ENCODE measurements around the gene CEACAM19.
"Not testable (repeated sequence)": the region's sequence is repeated elsewhere in the genome, so short reads cannot be mapped to it uniquely, and the experiment has no call there.

Gene CEACAM19, protein sequence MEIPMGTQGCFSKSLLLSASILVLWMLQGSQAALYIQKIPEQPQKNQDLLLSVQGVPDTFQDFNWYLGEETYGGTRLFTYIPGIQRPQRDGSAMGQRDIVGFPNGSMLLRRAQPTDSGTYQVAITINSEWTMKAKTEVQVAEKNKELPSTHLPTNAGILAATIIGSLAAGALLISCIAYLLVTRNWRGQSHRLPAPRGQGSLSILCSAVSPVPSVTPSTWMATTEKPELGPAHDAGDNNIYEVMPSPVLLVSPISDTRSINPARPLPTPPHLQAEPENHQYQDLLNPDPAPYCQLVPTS

DNA sequence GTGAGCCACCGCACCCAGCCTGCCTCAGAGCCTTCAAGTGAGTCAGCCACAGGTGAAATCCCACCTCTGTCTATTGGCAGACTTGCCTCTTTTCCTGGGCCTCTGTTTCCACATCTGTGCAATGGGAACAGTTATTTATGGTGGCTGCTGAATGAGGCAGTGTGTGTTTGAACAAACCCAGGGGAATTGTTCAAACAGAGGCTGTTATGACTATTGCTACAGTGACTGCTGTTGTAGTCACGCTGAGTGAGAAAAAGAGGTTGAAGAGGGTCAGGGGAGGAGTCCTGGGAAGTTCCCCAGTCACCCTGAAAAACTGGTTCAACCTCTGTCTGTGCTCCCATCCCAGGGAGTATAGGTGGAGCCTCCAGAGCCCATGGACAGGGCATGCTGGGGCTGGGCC lies at the start of gene CEACAM19:
CEACAM19 (plus strand) TSS at position 83 of the 400 bp plus-strand sequence. CDS start 450 bp downstream, outside the sequence.
- DNase-seq = no peak

DNA sequence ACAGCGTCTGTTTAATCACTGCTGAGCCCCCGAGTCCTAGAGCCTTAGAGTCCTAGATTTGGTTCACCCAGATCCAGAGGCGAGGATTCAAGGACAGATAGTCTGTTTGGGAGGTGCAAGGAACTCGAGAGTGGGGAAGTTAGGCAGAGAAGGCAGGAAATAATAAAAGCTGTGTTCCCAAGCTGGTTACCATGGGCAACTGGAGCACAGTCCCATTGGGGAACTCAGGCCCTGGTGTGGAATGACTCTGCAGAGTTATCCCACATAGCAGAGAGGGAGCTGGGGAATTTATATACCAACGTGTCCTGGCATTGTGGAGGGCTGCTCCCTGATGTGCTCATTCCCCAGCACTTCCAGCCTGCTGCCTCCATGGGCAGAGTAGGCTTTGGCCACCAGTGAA lies 48.2 kb upstream of the CEACAM19 start:
- DNase-seq = no peak

DNA sequence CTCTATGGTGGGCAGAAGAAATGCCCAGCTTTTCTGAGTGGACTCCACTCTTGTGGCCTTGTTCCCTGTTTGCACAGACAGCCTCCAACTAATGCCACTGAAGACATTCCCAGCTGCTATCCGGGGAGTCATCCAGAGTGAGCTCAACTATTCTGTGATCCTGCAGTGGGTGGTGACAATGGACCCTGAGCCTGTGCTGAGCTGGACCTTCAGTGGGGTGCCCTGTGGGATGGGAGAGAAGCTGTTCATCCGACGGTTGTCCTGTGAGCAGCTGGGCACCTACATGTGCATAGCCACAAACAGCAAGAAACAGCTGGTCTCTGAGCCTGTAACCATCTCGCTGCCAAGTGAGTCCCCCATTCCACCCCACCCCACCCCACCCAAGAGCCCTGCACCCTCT lies 47.7 kb upstream of the CEACAM19 start:
- no peak for DNase-seq

DNA sequence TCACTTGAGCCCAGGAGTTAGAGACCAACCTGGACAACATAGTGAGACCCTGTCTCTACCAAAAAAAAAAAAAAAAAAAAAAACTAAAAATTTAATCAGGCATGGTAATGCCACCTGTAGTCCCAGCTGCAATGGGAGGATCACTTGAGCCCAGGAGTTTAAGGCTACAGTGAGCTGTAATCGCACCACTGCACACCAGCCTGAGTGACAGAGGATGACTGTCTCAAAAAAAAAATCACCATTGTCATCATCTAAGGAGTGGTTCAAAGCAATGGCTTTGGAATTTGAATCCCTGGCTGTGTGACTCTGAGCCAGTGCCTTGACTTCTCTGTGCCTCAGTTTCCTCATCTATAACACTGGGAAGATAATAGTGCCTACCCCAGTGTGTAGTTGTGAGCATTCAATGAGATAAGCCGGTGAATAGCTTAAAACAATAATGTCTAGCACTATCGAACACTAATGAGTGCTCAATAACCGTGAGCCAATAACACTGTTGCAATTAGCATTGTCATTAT lies 46.4 kb upstream of the CEACAM19 start:
- DNase-seq = no peak

DNA sequence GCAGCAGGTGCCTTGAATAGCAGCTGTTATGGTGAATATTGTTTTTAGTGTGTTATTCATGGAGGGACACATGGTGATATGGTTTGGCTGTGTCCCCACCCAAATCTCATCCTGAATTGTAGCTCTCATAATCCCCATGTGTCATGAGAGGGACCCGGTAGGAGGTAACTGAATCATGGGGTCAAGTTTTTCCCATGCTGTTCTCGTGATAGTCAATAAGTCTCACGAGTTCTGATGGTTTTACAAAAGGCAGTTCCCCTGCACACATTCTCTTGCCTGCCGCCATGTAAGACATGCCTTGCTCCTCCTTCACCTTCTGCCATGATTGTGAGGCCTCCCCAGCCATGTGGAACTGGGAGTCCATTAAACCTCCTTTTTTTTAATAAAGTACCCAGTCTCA lies 45.6 kb upstream of the CEACAM19 start:
- not testable (repeated sequence) for DNase-seq

DNA sequence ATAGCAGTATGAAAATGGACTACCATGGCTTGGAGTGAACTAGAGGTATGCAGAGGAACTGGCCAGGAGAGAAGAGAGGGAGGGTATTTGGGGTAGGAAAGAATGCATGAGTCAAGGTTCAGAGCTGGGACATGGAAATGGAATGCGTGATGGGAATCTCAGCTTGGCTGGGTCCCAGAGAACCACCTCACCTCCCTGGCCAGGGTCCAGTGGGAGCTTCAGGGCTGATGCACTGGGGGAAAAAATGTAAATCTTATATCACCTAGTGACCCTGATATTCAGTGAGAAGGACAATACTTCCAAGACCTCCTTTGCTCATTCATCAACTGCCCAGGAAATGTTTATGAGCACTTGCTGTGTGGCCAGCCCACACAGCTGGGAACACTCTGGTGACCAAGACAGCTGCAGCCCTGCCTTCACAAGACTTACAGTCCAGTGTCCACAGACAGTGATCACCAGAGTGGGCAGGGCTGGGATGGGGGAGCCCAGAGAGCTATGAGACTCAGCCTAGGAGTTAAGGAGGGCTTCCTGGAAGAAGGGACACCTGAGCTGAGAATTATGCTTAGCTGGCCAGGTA lies 45.1 kb upstream of the CEACAM19 start:
- peak; percentile 99 for DNase-seq

DNA sequence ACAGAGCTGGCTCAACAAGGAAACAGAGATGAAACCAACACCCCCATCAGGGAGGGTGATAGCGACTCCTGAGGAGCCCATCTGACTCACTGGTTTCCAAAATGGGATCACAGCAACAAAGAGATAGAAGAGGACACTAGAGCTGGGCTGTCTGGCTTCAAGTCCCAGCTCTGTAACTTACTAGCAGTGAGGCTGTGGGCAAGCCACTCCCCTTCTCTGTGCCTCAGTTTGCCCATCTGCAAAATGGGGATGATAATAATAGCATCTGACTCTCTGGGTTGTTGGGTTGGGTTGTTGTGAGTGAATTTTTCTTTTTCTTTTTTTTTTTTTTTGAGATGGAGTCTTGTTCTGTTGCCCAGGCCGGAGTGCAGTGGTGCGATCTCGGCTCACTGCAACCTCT lies 43.7 kb upstream of the CEACAM19 start:
- DNase-seq = no peak

DNA sequence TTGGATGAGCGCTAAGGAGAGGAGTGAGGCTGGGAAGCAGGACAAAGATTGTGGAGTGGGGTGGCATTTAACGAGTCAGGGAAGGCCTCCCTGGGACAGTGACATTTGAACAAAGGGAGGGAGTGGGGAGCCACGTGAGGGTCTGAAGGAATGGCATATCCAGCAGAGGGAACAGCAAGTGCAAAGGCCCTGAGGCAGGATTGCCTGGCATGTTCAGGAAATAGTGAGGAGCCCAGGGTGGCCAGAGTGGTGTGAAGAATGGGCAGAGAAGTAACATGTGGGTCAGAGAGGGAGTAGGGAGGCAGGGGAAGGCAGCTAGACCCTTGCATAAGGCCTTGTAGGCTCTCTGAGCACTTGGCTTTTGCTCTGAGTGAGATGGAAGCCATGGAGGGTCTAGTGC lies 42.5 kb upstream of the CEACAM19 start:
- no peak for DNase-seq

DNA sequence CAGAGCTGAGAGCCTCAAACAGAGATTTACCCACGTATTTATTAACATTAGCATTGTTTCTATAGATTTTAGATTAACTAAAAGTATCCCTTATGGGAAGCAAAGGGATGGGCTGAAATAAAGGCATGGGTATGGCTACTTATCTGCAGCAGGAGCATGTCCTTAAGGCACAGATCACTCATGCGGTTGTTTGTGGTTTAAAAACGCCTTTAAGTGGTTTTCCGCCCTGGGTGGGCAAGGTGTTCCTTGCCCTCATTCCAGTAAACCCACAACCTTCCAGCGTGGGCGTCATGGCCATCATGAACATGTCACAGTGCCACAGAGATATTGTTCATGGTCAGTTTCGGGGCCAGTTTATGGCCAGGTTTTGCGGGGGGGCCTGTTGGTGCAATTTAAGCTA lies 39.7 kb upstream of the CEACAM19 start:
- not testable (repeated sequence) for DNase-seq

DNA sequence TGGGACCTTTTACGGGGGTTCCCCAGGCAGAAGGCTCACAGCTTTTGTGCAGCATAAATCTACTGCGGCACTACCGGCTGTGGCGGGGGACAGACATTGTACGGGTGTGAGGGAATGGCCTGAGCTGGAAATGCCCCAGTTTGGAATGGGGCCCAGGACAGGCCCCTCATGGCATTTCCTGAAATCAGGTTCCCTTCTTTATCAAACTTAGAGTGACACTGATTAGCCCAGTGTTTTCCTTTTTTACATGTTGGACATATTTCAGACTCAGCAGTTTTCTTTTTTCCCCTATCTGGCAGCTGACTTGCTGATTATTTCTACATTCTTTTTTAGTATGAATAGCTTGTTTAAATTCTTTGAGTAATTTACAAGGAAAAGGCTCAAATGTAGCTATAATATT lies 37.2 kb upstream of the CEACAM19 start:
- DNase-seq = not testable (repeated sequence)

DNA sequence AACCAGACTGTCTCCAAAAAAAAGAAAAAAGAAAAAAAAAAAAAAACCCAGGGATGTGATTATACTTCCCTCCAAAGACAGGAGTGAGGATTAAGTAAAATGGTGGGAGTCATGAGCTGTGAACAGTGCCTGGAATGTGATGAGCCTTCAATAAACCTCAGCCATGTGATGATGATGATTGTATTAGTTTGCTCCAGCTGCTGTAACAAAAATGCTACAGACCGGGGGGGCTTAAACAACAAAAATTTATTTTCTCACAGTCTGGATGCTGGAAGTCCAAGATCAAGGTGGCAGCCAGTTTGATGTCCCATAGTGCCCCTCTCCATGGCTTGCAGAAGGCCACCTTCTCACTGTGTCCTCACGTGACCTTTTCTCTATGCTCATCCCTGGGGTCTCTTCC lies 36.5 kb upstream of the CEACAM19 start:
- no peak for DNase-seq

DNA sequence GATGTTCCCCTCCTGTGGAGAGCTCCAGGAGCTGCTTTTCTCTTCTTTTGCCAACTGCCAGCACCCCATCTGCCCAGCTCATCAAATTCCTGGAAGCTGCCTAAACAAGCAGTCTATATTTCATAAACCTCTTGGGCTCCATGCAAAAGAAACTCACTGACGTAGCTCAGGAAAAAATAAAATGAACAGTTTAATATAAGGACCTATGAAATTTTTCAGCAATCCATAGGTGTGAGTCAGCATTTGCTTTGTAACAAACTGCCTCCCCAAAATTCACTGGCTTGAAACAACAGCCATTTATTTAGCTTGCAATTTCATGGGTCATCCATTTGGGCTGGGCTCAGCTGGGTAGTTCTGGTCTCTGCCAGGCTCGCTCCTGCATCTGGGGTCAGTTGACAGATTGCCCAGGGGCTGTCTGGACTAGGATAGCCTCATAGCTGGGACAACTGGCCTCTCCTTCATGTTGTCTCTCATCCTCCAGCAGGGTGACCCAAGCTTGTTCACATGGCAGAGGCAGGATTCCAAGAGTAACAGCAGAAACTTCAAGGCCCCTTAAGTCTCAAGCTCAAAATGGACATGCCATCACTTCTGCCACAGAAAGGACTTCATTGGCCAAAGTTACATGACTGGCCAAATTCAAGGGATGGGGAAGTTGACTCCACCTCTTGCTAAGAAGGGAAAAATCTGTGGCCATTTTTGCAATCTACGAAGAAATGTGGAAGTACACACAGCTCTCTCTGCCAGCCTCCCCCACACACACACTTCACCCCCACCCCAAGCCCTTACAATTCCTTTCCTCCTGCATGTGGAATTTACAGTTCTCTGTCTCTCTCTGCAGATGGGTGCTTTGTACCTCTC lies 35.5 kb upstream of the CEACAM19 start:
- peak; percentile 71 for DNase-seq

DNA sequence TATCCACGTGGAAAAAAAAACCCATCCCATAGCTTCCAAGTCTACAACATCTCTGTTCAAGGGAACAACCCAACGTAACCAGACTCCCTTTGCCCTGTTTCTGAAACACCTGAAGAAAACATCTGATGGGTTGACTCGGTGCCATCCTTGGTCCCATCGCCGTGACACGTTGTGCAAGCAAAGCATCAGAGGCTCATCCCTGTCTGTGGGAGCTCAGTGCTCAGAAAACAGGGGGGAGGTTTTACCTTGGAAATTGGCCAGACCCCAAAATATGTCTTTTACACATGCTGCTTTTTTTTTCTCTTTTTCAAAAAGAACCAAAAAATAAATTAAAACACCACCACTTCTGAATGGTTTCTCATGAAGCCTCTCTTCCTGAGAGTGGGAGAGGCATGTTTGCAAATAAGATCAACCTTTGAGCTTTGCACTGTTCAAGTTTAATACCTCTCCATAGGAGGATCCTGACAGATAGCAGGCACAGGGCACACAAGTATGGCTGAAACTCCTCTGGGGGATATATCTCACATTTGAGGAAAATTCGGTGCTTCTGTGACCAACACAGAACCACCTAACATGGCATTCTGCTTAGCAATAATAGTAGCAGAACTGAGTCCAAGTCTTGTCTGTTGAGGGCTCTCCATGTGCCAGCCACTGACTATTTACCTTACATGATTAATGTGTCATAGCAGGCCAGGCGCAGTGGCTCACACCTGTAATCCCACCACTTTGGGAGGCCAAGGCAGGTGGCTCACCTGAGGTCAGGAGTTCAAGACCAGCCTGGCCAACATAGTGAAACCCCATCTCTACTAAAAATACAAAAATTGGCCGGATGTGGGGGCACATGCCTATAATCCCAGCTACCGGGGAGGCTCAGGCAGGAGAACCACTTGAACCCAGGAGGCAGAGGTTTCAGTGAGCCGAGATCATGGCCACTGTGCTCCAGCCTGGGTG lies 34.6 kb upstream of the CEACAM19 start:
- no peak for DNase-seq

DNA sequence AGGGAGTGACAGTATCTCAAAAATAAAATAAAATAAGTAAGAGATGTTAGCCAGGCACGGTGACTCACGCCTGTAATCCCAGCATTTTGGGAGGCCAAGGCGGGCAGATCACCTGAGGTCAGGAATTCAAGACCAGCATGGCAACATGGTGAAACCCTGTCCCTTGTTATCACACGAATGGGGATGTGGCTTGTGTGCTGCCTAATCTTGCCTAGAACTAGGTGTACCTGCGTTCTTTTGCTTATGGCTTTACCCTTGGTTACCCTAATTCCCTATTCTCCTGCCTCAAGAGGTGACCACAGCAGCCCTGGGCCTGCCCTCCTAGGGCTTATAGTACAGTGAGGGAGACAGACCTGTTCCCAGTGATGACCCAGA lies 33.9 kb upstream of the CEACAM19 start:
- DNase-seq = no peak

DNA sequence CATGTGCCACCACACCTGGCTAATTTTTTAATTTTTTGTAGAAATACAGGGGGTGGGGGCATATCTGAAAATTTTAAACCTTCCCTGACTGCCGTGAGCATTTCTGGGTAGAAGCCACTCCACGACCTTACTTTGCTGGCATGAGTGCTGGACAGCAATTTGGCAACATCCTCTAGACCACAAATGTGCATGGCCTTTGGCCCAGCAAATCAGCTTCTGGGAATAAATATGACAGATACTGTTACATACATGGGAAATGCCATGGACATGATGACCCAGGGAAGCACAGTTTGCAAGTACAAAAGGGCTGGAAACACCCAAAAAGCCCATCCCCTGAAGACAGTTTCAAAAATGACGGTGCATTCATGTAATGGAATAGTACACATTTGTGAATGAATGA lies 30.8 kb upstream of the CEACAM19 start:
- DNase-seq = no peak

DNA sequence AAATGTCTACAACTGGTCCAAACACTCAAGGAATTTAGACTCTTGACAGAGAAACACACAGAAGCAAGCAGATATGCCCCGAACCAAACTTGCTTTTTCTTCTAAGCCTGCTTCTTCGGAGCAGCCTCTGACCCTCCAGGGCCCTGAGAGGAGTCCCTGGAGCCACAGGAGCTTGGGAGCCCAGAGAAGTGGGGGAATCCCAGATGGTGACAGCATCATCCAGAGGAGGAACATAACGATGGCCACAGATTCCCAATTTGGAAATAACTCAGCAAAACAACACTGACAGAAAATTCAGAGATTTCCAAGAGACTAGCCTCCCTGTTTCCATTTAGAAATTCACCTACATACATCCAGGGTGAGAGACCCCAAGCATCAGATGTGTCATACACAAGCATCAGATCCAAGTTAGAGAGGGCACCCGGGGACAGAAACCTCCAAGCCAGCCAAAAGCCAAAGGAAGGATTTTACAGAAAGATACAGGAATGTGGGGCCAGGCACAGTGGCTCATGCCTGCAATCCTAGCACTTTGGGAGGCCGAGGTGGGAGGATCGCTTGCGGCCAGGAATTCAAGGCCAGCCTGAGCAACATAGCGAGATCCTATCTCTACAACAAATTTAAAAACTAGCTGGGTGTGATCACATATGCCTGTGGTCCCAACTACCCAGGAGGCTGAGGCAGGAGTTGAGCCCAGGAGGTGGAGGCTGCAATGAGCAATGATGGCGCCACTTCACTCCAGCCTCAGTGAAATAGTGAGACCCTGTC lies 29.6 kb upstream of the CEACAM19 start:
- no peak for DNase-seq

DNA sequence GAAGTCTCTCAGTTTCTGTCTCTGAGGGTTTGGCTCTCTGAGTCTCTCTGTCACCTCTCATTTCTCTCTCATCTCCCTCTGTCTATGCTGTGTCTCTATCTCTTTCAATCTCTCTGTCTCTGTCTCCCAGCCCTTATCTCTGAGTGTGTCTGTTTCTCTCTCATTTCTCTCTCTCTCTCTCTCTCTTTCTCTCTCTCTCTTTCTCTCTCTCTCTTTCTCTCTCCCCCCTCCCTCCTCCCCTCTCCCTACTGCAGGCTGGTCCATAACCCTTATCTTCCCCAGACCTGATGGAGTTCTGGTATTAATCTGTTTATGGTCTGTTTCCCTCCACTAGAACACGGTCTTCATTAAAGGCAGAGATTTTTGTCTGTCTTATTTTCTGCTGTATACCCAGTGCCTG lies 28.9 kb upstream of the CEACAM19 start:
- DNase-seq = no peak

DNA sequence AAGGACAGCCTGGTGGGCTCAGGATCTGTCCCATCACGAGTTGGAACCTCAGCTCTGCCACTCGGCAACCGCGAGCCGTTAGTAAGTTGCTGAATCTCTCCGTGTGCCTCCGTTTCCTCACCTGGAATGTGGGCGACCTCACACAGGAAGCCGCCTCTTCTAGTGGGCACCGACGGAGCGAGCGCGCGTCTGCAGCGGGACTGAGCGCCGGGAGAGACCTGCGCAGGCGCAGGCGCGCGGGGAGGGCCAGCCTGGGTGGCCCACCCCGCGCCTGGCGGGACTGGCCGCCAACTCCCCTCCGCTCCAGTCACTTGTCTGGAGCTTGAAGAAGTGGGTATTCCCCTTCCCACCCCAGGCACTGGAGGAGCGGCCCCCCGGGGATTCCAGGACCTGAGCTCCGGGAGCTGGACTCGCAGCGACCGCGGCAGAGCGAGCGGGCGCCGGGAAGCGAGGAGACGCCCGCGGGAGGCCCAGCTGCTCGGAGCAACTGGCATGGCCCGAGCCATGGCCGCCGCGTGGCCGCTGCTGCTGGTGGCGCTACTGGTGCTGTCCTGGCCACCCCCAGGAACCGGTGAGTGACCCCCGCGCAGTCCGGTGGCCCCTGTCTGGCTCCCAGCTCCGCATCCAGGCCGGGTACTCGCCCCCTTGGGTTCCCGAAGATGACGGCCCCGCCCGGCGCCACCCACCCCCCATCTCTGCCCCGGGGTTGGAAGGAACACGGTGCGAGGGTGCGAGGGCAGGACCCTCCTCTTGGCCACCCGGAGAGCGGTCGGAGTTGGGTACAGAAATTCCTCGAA lies 27.5 kb upstream of the CEACAM19 start, which contains the start of gene PVR:
PVR (plus strand) TSS at position 306 of the 797 bp plus-strand sequence; CDS start at position 493, 187 bp downstream.
- DNase-seq = peak; percentile 66

DNA sequence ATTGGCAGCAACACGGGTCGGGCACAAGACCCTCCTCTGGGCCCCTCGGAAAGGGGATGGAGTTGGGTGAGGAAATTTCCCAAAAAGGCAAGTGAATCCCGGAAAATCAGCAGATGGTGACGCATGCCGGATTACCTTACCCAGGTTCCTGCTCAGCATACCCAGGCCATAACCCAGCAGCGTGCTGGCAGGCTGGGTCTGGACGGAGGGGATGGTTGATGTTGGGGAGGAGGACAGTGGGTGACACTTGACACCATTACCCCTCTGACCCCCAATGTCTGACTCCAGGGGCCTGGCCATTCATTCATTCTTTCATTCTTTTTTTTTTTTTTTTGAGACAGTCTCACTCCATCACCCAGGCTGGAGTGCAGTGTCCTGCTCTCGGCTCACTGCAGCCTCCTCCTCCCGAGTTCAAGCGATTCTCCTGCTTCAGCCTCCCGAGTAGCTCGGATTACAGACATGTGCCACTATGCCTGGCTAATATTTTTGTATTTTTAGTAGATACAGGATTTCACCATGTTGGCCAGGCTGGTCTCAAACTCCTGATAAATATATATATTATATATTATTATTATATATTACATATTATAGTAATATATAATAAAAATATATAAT lies 26.8 kb upstream of the CEACAM19 start:
- DNase-seq = peak; percentile 65

DNA sequence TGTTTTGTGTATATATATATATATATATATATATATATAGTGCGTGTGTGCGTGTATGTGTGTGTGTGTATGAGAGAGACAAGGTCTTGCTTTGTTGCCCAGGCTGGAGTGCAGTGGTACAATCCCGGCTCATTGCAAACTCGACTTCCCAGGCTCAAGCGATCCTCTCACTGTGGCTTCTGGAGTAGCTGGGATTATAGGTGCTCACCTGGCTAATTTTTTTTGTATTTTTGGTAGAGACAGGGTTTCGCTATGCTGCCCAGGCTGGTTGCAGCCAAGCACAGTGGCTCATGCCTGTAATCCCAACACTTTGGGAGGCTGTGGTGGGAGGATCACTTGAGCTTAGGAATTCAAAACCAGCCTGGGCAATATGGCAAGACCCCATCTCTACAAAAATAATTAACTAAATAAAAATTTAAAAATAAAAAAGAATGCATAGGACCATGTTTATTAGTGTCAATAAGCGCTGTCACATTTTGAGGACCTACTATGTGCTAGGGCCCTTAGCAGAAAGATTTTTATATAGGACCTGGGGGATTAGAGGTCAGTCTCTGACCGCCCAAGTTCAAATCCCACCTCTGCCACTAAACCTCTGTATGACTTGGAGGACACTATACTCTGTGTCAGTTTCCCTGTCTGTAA lies 25.8 kb upstream of the CEACAM19 start:
- no peak for DNase-seq

Measured in kidney glomerular epithelial cell (primary cell).